PC-9 (cell line): Measurements from ENCODE around the gene RCAN1. TPM values are rescaled to one million over a fixed set of nuclear protein-coding genes. Genes with fewer than 3 reads are reported as not detected.

Experiments used
- BruUV-seq: library from RNA; stranded (reverse); fragments of 400-500 nt; replicated peaks from 2 replicates; lab custom pipeline; 2021; lab: Mats Ljungman, UMichigan
- CTCF ChIA-PET: fragments of 300-600 bp; sonication (Branson Sonifier 250); formaldehyde crosslinking; loops from one replicate; lab custom pipeline; 2022; ENCODE audit warnings: antibody characterized with exemption; lab: Charles Lee
- POLR2A ChIA-PET: fragments of 300-600 bp; sonication (Branson Sonifier 250); formaldehyde crosslinking; loops from one replicate; lab custom pipeline; 2022; ENCODE audit warnings: antibody characterized with exemption; ENCODE audit not compliant: unreplicated experiment; lab: Charles Lee
- DNase-seq, 2 experiments: peaks; one replicate each; pipeline versions ENCODE4 v3.0.0 to v3.0.0-alpha.2; 2015 to 2022; ENCODE audit warnings: mixed read lengths in 1 of 2
- H2AFZ ChIP-seq: fragments of 200-600 bp; sonication (generic); 2 replicates; pipeline ENCODE4 v1.8.1; 2017; ENCODE audit warnings: antibody characterized with exemption
- H3F3A ChIP-seq: fragments of 200-600 bp; sonication (generic); 2 replicates; pipeline ENCODE4 v1.8.1; 2017; ENCODE audit warnings: antibody characterized with exemption, mild to moderate bottlenecking, low read depth; ENCODE audit not compliant: insufficient read depth
- H3K27ac ChIP-seq: fragments of 200-600 bp; sonication (generic); 2 replicates; pipeline ENCODE4 v1.6.1; 2016; ENCODE audit warnings: mixed run types
- H3K27me3 ChIP-seq: fragments of 200-600 bp; sonication (generic); 2 replicates; pipeline ENCODE4 v1.6.1; 2016; ENCODE audit warnings: low read depth, mixed run types; ENCODE audit not compliant: insufficient read depth
- H3K36me3 ChIP-seq: fragments of 200-600 bp; sonication (generic); 2 replicates; pipeline ENCODE4 v1.6.1; 2016; ENCODE audit warnings: low read depth, mixed run types
- H3K4me1 ChIP-seq: fragments of 200-600 bp; sonication (generic); replicated peaks from 2 replicates; pipeline ENCODE4 v1.6.1; 2016; ENCODE audit warnings: mixed run types; ENCODE audit not compliant: insufficient read depth
- H3K4me2 ChIP-seq: fragments of 200-600 bp; sonication (generic); 2 replicates; pipeline ENCODE4 v1.6.1; 2017; ENCODE audit warnings: mixed run types
- H3K4me3 ChIP-seq: fragments of 200-600 bp; sonication (generic); 2 replicates; pipeline ENCODE4 v1.6.1; 2016; ENCODE audit warnings: mixed run types
- H3K79me2 ChIP-seq: fragments of 200-600 bp; sonication (generic); 2 replicates; pipeline ENCODE4 v1.6.1; 2017; ENCODE audit warnings: low read depth, mixed run types
- H3K9me2 ChIP-seq: fragments of 200-600 bp; sonication (generic); 2 replicates; pipeline ENCODE4 v1.8.1; 2017; ENCODE audit warnings: mild to moderate bottlenecking; ENCODE audit not compliant: insufficient read depth
- H3K9me3 ChIP-seq: fragments of 200-600 bp; sonication (generic); 2 replicates; pipeline ENCODE4 v1.8.1; 2016; ENCODE audit warnings: low read depth; ENCODE audit not compliant: insufficient read depth
- H4K20me1 ChIP-seq: fragments of 200-600 bp; sonication (generic); 2 replicates; pipeline ENCODE4 v1.8.1; 2017; ENCODE audit not compliant: insufficient read depth
- EZH2 ChIP-seq: fragments of 200-600 bp; sonication (generic); IDR thresholded peaks from 2 replicates; pipeline ENCODE4 v1.8.0; 2017; ENCODE audit warnings: antibody characterized with exemption, low read depth
- intact Hi-C: fragments of 100-400 bp; cut with micrococcal nuclease; formaldehyde crosslinking; loops from one replicate; pipeline ENCODE4 v1.10.0; 2022; ENCODE audit not compliant: unreplicated experiment
- total RNA-seq: library from RNA; stranded (reverse); gene quantifications from 2 replicates; pipeline ENCODE4 v1.2.3, GENCODE V29; 2021
- TF ChIP-seq, protein P1 (sequence below): fragments of 200-600 bp; sonication (generic); conservative IDR thresholded peaks from 2 replicates; pipeline ENCODE4 v1.6.1; 2017; ENCODE audit warnings: mixed run types, antibody characterized with exemption, mild to moderate bottlenecking, moderate library complexity

The RCAN1 gene
- total RNA-seq, 1 experiment from 2014 or later = 7.2 TPM

DNA sequence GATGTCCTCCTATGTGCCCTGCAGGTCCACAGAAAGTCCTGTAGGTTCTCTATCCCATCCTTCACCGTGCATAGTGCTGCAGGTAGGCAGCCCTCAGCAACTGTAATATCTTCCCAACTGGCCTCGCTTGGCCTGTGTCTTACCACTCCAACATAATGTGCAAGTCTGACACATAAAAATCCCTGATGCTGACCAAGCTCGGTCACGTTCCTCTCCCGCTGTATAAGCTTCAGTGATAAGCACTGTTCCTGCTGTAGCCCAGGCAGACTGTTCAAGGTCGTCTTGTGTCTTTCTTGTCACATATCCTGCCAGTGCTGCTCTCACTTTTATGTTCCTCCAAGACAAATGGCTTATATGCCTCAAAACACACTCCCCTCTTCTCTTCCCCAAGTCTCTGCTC lies 83.5 kb downstream of the RCAN1 start:
- TF ChIP-seq, protein P1, sequence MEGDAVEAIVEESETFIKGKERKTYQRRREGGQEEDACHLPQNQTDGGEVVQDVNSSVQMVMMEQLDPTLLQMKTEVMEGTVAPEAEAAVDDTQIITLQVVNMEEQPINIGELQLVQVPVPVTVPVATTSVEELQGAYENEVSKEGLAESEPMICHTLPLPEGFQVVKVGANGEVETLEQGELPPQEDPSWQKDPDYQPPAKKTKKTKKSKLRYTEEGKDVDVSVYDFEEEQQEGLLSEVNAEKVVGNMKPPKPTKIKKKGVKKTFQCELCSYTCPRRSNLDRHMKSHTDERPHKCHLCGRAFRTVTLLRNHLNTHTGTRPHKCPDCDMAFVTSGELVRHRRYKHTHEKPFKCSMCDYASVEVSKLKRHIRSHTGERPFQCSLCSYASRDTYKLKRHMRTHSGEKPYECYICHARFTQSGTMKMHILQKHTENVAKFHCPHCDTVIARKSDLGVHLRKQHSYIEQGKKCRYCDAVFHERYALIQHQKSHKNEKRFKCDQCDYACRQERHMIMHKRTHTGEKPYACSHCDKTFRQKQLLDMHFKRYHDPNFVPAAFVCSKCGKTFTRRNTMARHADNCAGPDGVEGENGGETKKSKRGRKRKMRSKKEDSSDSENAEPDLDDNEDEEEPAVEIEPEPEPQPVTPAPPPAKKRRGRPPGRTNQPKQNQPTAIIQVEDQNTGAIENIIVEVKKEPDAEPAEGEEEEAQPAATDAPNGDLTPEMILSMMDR = no peak
- no peak for TF ChIP-seq EZH2
- H3K27me3 ChIP-seq = no peaks in the 10 kb centered on the region
- ChIA-PET POLR2A (no interaction called here), CTCF (no interaction called here)
- no peak for DNase-seq
- H3K36me3 ChIP-seq = no peaks in the 10 kb centered on the region
- no peak overlapping the region for H3K27ac ChIP-seq
- peaks cover 8% of the 10 kb centered on the region; the same call in 1 of the 2 replicates for H3F3A ChIP-seq
- no peaks in the 10 kb centered on the region; the same call in 1 of the 2 replicates for H3K79me2 ChIP-seq
- H3K4me1 ChIP-seq = peaks cover 25% of the 10 kb centered on the region
- no peaks in the 10 kb centered on the region for H4K20me1 ChIP-seq
- H2AFZ ChIP-seq = no peak overlapping the region
- intact Hi-C loops = no loop called here
- no peak overlapping the region for H3K4me3 ChIP-seq
- no TSS peak for BruUV-seq
- H3K9me2 ChIP-seq = no peaks in the 10 kb centered on the region
- H3K9me3 ChIP-seq = no peaks in the 10 kb centered on the region
- no peak overlapping the region for H3K4me2 ChIP-seq

DNA sequence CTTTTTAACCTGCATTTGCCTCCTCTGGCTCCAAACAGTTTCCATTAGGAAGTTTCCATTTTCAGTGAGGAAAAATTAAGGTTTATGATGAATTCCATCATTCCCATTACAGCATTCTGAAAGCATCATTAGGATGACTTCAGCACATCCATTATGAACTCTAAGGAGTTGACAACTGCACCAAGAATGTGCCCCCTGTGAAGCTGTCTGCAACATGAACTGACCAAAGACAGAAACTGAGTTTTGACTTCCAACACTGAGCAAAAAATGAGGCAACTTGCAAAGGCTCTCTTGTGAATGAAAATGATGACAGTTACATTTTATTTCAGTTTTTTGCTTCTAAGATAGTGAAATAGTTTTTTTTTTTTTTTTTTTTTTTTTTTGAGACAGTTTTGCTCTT lies 84.7 kb downstream of the RCAN1 start:
- Histone ChIP-seq H3K36me3 (no peaks in the 10 kb centered on the region), H3K27me3 (no peaks in the 10 kb centered on the region), H4K20me1 (no peaks in the 10 kb centered on the region), H3K4me3 (no peak overlapping the region), H3K9me3 (no peaks in the 10 kb centered on the region), H3K79me2 (peaks cover 9% of the 10 kb centered on the region), H3K4me1 (peaks cover 31% of the 10 kb centered on the region), H3F3A (peaks cover 8% of the 10 kb centered on the region; the same call in 1 of the 2 replicates), H3K4me2 (no peak overlapping the region), H3K9me2 (no peaks in the 10 kb centered on the region), H2AFZ (no peak overlapping the region), H3K27ac (no peak overlapping the region)
- ChIA-PET POLR2A (no interaction called here), CTCF (no interaction called here)
- intact Hi-C loops = no loop called here
- TF ChIP-seq, protein P1 = no peak
- no peak for TF ChIP-seq EZH2
- BruUV-seq = no TSS peak
- DNase-seq = no peak

DNA sequence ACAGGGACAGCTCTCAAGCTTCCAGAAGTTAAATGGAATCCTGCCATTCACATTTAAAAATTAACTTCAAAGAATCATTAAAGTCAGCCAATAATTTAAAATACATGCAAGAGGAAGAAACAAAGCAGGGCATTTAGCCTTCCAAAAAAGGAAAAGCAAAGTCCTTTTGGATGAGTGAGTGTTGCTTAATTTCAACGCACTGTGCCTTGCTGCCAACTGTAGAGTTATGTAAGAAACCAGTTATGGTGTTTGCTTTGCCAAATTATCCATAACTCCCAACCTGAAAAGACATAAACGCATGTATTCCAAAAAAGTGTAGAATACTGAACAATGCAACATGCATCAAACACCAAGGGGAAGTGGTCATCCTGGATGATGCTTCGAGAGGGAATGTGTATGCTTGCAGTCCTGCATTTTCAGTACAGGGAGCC lies 86.8 kb downstream of the RCAN1 start:
- H3K9me2 ChIP-seq = no peaks in the 10 kb centered on the region
- intact Hi-C loops = no loop called here
- no peak for TF ChIP-seq EZH2
- TF ChIP-seq, protein P1 = no peak
- H3K36me3 ChIP-seq = no peaks in the 10 kb centered on the region
- ChIA-PET POLR2A (no interaction called here), CTCF (no interaction called here)
- H3K4me2 ChIP-seq = no peak overlapping the region; the same call in 1 of the 2 replicates
- no peak overlapping the region for H2AFZ ChIP-seq
- peaks cover 23% of the 10 kb centered on the region for H3K4me1 ChIP-seq
- no peak overlapping the region for H3K4me3 ChIP-seq
- H4K20me1 ChIP-seq = no peaks in the 10 kb centered on the region
- H3K27ac ChIP-seq = no peak overlapping the region
- peaks cover 12% of the 10 kb centered on the region for H3K79me2 ChIP-seq
- no TSS peak for BruUV-seq
- H3K27me3 ChIP-seq = no peaks in the 10 kb centered on the region
- H3F3A ChIP-seq = peaks cover 8% of the 10 kb centered on the region; the same call in 1 of the 2 replicates
- no peak for DNase-seq
- no peaks in the 10 kb centered on the region for H3K9me3 ChIP-seq
